8988T (cell line): ENCODE results near the gene IL31RA.
A peak's percentile ranks its signal among the peaks of the same experiment; 100 is the strongest.

Experiments used
- DNase-seq: peaks from one replicate; pipeline ENCODE4 v3.0.0; 2011

IL31RA gene

DNA sequence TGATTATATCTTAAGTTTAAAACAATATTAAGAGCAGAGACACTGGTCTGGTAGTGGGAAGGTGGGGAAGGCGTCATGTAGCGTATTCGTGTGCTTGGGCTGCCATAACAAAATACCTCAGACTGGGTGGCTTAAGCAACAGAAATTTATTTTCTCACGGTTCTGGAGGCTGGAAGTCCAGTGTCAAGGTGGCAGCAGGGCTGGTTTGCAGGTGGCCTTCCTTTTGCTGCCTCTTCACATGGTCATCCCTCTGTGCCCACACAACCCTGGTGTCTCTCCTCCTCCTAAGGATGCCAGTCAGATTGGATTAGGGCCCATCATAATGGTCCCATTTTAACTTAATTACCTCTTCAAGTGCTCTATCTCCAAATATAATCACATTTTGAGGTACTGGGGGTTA, 9.6 kb downstream of the IL31RA start:
- no peak for DNase-seq

DNA sequence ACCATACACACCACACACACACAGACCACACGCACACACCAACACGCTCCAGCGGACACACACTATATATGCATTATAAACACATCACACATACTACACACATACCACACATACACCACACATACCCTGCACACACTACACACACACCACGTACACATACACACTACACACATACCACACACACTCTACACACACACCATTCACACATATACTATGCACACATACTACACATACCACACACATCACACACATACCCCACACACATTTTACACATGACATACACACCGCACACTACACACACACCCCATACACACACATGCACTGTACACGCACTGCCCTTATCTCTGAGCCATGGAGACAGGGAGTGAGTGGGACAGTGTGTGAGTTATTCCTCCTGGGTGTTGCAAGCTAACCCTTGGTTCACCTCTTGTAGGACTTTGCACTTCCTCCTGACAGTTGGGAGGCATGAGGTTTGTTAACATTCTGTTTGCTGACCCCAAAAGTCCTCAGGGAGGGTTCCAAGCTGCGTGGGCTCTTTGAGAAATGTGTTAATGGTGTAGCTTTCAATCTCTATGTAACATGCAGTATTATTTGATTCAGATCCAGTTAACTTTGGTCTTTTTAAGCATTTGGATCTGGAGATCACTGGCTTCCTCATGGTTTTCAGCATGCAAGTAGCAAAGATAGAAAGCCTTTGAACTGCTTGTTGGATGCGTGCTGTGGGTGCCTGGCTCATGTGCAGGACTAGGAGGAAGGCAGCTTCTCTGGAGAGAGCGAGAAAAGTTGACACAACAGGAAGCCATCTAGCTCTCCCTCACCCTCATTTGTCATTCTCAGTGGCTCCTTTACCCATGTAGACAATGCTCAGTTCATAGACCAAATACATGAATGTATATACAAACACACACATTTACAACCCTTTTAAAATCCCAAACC, 13.7 kb downstream of the IL31RA start:
- no peak for DNase-seq

DNA sequence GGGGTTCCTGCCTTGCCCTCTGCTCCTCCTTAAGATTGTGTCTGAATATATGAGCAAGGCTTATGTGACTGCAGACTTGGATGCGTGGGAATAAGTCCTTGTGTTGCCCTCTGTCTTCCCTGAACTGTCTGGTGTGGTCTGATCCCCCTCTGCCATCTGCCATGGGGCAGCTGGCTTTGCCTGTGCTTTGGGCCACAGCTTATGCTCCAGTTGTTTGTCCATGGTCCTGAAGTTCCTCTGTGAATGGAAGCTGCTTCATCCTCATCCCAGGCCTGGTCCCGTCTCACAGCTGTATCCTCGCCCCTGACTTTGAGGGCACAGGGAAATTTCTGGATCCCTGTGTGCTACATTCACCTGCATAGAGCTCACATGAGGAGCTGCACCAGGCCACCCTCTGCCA, 14.7 kb downstream of the IL31RA start:
- no peak for DNase-seq

DNA sequence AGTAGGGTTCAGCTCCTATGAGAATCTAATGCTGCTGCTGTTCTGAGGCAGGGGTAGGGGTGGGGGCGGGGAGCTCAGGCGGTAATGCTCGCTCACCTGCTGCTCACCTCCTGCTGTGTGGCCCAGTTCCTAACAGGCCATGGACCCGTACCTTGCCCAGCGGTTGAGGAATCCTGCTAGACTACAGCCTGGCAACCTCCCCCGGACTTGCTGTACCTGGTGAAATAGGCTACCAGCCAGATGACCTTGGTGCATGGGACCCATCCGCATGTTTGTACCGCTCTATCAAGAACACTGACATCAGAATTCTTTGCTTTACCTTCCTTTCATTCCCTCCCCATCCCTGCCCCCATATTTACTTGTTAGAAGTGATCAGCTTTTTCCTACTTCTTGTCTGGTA, 15.3 kb downstream of the IL31RA start:
- DNase-seq, result no peak

DNA sequence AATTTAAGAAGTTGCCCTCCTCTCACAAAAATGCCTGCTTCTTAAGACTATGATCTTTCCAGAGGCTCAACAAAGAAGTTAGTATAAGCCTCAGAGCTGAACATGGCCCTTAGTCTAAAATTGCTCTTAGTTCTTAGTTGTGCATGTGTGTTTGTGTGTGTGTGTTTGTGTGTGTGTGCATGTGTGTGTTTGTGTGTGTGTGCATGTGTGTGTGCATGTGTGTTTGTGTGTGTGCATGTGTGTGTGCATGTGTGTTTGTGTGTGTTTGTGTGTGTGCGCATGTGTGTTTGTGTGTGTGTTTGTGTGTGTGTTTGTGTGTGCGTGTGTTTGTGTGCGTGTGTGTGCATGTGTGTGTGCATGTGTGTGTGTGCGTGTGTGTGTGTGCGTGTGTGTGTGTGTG, 15.8 kb downstream of the IL31RA start:
- no peak for DNase-seq

DNA sequence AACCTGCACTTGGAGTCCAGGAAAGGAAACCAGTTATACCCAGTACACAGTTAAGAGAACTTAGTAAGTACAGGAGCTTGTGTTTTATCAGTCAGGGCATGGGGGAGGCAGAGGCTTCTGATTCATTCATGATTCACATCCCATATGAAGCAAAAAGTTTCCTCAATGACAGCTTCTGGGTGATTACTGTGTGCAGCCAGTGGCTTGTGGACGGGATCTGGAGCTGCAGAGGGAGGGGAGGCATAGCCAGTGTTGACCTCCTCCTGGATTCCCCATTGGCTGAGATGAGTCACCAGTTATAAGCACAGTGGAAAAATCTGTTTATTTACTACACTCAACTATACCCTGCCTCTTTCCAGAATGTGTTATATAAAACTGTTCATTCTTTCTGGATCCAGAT, 17.7 kb downstream of the IL31RA start:
- DNase-seq, result peak; percentile 21

DNA sequence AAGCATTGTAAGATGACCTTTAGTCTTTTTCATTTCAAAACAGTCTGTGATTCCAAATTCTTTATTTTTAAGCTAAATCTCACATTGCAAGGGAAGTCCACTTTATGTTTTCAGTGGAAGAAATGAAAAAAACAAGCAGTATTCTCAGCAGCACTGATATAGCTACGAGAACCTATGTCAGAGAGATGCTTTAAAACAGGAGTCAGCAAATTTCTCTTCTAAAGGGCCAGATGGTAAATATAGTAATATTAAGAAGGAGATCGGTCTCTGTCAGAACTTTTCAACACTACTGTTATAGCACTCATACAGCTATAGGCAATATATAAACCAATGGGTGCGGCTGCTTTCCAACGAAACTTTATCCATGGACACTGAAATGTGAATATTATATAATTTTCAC, 18.7 kb downstream of the IL31RA start:
- no peak for DNase-seq

DNA sequence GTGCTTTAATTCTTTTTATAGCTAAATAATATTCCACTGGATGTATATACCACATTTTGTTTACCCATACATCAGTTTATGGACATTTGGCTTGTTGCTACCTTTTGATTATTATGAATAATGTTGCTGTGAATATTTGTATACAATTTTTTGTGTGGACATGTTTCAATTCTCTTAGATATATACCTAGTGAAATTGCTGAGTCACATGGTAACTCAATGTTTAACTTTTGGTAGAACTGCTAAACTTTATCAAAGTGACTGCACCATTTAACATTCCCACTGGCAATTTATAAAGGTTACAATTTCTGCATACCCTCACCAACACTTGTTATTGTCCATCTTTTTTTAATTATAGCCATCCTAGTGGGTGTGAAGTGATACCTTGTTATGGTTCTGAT, 22.1 kb downstream of the IL31RA start:
- no peak for DNase-seq

DNA sequence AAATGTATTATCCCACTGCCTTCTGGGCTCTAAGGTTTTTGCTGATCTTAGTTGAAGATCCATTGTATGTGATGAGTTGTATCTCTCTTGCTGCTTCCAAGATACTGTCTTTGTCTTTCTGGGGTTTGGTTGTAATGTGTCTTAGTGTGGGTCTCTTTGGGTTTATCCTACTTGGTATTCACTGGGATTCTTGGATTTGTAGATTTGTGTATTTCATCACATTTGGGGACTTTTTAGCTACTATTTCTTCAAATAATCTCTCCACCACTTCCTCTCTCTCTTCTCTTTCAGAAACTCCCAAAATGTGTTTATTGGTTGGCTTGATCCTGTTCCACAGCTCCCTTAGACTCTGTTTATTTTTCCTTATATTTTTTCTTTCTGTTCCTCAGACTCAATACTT, 26.5 kb downstream of the IL31RA start:
- no peak for DNase-seq

DNA sequence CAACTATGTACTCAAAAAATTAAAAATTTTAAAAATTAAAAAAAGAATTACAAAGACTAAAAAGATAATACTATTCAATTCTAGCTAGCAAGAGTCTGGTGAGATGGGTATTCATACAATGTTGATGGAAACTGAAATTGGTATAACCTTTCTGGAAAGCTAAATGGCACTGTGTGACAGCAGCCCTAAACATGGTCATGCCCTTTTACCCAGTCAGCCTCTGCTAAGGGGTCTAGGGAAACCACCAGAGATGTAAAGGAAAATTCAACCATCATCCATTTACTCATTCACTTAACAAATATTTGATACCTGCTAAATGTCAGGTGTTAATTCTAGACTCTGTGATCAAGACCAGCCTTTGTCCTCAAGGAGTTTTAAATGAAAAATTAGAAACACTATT, 29.3 kb downstream of the IL31RA start:
- DNase-seq, result no peak

DNA sequence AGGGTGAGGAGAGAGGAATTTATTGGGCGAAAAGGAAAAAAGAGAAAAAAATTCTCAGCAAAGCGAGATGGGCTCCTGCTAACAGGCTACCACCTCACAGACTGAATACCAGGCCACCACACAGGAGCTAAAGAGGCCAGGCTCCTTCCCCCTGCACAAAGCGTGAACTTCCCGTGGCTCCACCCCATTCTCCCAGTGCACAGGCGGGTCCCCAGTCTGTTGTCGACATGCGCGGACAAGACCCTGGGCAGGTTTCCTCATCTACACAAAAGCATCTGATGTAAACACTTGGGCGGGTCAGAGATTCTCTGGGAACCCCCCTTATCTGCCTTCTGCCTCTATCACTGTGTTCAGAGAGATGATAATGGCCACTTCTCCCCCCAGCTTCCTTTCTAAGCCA, 34.2 kb downstream of the IL31RA start:
- no peak for DNase-seq

DNA sequence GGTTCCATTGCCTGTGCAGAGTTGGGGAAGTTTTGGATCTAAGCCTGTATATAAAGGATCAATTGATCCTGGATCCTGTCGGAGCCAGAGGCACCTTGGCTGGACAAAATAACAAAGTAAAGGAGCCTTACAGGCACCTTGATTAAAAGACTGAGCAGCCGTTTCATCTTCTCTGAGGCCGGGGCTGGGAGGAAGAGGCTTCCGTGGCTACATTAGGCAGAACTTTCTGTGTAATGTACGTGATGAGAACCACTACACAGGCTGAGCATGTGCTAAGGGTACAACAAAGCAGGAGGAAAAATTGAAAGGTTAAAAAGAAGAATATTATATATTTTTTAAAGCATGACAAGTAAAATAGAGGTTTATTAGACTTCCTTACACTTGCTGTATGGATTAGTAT, 37.0 kb downstream of the IL31RA start:
- no peak for DNase-seq

DNA sequence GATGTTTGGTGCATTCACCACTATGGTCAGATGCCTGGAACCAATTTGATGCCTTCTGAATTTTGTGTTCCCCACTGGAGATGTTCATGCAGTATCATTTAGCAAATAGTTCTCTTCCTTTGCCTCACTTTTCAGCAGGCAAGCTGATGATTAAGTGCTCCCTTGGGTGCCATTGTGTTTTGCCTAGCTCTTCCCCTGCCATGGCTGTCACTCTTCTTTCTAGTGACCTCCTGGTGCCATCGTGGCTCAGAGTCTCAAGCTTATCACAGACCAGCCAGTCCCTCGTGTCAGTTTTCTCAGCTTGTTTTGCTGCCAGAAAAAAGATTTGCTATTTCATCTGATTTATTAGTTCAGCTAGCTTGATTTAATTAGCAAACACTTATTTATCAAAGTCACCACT, 41.3 kb downstream of the IL31RA start:
- no peak for DNase-seq

DNA sequence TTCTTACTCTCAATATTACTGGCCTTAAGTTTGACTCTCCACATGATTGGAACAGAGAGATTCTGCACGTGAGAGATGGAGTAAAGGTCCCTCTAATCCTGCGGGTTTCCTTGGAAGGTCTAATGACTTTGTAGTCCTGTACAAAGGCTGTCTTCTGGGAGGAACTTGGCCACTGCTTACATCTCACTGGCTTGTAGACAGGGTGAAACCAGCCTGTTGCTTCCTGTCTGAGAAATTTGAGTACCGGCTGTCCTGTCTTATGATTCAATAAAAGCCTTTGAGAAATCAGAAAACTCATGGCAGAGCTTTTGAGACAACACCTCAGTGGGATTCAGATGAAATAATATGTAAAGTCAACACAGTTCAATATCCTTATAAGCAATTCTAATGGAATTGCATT, 43.0 kb downstream of the IL31RA start:
- no peak for DNase-seq

DNA sequence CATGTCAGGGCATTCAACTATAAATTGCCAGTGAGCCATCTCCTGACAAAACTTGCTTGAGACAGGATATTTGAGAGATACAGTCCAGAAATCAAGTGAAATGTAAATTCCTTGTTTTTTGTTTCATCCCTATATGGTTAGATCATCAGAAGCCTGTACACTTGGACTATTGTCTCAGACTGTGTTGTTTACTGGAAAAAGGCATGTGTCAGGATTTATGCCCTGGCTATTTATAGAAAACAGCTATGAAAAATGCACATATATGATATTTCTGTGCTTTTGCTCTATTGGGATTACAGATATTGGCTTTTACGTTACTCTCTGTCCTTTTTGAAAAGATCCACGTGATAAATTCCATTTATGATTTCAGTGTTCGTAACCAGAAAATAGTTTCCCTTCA, 44.2 kb downstream of the IL31RA start:
- DNase-seq, result no peak

DNA sequence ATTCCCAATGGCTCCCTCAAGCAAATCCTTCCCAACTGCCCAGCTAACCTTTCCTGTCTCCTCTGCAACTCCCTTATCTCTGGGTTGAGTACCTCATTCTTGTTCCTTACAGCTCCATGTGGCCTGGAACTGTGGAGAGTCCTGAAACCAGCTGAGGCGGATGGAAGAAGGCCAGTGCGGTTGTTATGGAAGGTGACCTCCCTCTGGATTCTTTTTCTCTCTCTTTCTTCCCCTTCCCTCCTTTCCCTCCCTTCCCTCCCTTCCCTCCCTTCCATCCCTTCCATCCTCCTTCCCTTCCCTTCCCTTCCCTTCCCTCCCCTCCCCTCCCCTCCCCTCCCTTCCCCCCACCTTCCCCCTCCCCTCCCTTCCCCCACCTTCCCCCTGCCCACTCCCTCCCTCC, 45.1 kb downstream of the IL31RA start:
- DNase-seq, result no peak

DNA sequence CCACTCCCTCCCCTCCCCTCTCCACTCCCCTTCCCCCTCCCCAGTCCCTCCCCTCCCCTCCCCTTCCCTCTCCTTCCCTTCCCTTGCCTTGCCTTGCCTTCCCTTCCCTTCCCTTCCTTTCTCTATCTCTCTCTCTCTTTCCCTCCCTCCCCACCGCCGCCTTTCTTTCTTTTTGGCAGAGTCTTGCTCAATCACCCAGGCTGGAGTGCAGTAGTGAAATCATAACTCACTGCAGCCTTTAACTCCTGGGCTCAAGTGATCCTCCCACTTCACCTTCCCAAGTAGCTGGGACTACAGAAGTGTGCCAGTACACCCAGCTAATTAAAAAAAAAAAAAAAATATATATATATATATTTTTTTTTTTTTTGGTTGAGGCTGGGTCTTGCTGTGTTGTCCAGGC, 45.5 kb downstream of the IL31RA start:
- DNase-seq, result no peak

DNA sequence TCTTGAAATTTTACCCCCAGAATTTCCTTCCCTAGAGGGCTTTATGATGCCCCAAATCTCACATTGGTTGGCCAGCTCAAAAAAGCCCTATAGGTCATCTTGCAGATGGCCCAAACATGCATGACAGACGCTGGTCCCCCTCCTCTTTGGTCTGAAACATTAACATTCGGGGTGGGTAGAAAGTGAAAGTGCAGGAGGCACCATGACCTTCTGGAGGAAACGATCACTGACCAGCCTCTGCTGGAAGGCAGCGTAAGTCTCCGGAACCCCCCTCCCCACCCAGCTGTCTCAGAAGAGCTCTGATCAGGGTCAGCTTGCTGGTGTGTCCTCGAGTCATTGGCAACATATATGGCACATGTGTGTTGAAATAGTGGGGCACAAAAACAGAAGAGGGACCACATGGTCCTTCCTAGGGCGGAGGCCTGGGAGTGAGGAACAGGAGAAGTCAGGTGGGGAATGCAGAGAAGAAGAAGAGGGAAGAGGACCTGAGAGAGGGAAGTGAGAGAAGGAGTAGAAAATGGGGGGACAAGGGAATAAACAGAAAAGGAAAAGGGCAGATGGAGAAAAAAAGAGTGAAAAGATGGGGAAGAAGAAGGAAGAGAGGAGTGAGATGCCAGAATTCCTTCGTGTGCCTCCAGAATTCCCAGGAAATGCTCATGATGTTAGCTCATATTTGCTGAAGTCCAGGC, 46.2 kb downstream of the IL31RA start:
- DNase-seq, result no peak

DNA sequence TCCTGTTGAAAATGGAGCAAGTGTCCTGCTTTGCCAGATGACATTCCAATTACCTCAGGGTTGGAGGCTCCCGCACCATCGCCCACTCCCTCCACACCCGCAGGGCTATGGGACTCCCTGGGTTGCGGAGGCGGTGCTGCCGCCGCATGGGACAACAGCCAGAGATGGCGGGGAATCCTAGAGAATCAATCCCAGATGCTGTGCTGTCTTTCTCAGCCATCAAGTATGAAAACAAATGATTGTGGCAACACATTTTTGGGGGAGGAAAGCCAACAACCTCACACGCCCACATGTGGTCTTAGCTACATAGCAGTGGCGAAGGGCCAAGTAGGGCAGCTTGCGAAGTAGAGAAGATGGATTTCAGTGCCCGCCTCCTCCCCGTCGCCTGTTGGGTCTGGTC, 46.7 kb downstream of the IL31RA start:
- DNase-seq, result no peak

DNA sequence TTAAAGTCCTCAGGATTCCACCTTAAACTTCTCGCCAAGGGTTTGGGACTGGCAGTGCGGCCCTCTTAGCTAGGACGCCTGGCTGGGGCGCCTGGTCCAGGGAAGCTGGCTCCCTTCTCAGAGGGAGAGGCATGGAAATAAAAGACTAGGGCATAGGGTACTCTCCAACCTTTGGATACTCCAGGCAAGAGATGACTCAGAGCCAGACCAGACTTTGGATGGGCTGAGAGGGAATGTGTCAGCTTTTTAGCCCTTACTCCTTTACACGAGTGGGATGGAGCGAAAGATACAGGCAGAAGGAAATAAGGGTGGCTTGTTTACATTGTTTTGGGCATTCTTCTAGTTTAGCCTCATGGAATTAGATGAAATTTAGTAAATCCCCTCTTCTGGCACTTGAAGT, 48.2 kb downstream of the IL31RA start:
- no peak for DNase-seq

DNA sequence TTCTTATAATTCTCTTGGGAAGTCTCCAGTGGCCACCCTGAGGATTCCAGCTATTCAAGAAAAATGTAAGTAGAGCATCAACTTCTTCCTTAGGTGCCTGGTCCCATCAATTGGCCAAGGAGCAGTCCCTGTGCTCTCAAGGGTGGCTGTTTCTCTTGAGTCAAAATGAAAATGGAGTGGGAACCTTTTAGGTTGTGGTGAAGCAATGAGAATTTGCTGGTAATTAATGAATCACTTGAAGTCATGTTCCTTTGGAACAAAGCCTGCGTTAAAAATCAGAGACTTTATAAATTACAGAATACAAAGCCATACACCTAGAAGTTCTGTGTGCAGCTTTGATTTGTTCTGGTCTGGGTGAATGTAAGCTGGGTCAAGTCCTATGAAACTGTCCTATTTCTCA, 48.9 kb downstream of the IL31RA start:
- no peak for DNase-seq

DNA sequence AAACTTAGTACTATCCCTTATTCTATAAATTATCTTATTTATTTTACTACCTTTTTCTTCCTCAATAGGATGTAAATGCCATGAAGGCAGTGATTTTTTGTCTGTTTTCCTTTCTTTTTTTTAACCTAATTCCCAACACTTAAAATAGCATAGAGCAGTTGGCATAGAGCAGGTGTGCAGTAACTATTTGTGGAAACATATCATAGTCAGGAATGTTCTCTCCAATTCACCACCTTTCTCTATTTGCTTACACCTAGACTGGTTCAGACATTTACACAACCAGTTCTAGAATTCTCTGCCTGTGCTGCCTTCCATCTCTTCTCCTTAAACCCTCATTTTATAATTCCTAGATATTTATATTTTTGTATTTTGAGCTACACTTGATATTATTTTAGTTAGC, 49.6 kb downstream of the IL31RA start:
- no peak for DNase-seq

DNA sequence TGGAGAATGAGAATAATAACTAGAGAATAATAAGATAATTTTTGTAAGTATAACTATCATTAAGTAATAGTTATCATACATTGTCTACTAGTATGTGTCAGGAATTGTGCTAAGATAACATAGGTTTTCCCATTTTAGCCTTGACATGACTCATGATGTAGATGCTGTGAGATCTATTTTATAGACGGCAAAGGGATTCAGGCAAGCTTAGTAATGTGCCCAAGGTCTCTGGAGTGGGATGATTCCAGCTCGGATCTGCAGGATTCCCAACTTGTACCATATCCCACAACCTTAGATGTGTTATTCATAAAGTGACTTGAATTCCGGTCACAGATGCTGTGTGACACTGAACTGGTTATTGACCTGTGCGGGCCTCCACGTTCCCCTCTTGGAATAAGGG, 51.5 kb downstream of the IL31RA start:
- no peak for DNase-seq

DNA sequence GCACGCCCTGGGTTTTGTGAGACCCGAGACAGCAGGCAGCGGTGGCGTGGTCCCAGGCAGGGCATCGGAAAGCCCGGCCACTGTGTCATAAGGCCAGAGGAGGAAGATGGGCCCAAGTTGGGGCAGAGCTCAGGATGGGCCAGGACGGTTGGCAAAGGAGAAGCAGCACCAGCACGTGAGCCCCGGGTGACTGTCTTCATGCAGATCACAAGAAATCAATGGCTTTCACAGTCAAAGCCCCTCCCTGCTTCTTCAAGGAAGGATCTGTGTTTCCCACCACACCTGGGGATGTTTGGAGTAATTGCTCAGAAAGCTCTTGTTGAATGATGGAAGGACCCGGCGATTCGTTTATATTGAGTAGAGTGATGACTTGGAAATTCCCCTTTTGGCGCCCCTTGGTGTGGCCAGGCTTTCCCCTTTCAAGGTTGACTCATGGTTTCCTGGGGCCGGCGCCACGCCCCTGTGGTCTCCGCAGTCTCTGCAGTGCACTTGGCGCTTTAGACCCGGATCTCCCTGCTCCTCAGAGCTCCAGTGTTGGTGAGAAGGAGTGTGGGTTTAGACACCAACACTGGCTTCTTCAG, 52.1 kb downstream of the IL31RA start:
- no peak for DNase-seq
